ENCODE measurements around the gene KLRC1. TPM values are rescaled to one million over a fixed set of nuclear protein-coding genes. Genes with fewer than 3 reads are reported as not detected.

The KLRC1 gene
- total RNA-seq, 4 donors from 2014 or later = 1.3 to 3.3 (median 1.9) TPM; not detected in 1

GRCh38 chr12:10469701-10470100 is 16.5 kb upstream of the KLRC1 start:
- Histone ChIP-seq H3K4me1 (no peaks in the 10 kb centered on the region), H3K27ac (no peak overlapping the region), H3K4me3 (no peak overlapping the region), H3K36me3 (no peaks in the 10 kb centered on the region), H3K27me3 (no peaks in the 10 kb centered on the region), H3K9me3 (peaks cover 0 to 4% (median 0%) of the 10 kb centered on the region in 4 donors)
- no peak for DNase-seq
- TF ChIP-seq, protein P1, sequence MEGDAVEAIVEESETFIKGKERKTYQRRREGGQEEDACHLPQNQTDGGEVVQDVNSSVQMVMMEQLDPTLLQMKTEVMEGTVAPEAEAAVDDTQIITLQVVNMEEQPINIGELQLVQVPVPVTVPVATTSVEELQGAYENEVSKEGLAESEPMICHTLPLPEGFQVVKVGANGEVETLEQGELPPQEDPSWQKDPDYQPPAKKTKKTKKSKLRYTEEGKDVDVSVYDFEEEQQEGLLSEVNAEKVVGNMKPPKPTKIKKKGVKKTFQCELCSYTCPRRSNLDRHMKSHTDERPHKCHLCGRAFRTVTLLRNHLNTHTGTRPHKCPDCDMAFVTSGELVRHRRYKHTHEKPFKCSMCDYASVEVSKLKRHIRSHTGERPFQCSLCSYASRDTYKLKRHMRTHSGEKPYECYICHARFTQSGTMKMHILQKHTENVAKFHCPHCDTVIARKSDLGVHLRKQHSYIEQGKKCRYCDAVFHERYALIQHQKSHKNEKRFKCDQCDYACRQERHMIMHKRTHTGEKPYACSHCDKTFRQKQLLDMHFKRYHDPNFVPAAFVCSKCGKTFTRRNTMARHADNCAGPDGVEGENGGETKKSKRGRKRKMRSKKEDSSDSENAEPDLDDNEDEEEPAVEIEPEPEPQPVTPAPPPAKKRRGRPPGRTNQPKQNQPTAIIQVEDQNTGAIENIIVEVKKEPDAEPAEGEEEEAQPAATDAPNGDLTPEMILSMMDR (IDR thresholded peaks at IDR 0.05) = no peak
- TF ChIP-seq POLR2A (IDR thresholded peaks at IDR 0.05) = no peak

GRCh38 chr12:10466311-10466710 is 13.1 kb upstream of the KLRC1 start:
- no peak overlapping the region for H3K27ac ChIP-seq
- H3K27me3 ChIP-seq = no peaks in the 10 kb centered on the region
- no peak for DNase-seq
- no peaks in the 10 kb centered on the region for H3K4me1 ChIP-seq
- no peaks in the 10 kb centered on the region for H3K36me3 ChIP-seq
- no peak for TF ChIP-seq POLR2A (IDR thresholded peaks at IDR 0.05)
- TF ChIP-seq, protein P1 (IDR thresholded peaks at IDR 0.05) = no peak
- peaks cover 0 to 4% (median 0%) of the 10 kb centered on the region in 4 donors for H3K9me3 ChIP-seq
- no peak overlapping the region for H3K4me3 ChIP-seq

DNA sequence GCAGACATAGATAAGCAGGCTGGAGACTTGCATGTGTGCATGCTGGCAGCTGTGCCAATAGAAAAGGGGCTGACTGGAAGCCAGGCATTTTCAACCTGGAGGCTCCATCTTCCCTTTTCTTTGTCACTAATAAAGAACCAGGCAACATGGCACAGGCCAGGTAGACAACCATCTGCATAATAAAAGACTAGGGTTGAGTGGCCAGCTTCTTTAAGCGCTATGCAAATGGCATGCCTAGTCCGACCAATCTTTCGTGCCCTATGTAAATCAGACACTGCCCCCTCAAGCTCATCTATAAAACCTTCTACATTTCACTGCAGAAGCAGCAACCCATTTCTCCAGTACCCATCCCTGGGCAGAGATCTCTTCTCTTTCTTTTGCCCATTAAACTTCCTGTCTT is 4.6 kb upstream of the KLRC1 start:
- no peak overlapping the region for H3K4me3 ChIP-seq
- H3K27ac ChIP-seq = no peak overlapping the region
- H3K9me3 ChIP-seq = peaks cover 0 to 7% (median 2%) of the 10 kb centered on the region in 4 donors
- TF ChIP-seq POLR2A (IDR thresholded peaks at IDR 0.05) = no peak
- TF ChIP-seq, protein P1 (IDR thresholded peaks at IDR 0.05) = no peak
- no peaks in the 10 kb centered on the region for H3K4me1 ChIP-seq
- H3K27me3 ChIP-seq = no peaks in the 10 kb centered on the region
- no peak for DNase-seq
- H3K36me3 ChIP-seq = no peaks in the 10 kb centered on the region

DNA sequence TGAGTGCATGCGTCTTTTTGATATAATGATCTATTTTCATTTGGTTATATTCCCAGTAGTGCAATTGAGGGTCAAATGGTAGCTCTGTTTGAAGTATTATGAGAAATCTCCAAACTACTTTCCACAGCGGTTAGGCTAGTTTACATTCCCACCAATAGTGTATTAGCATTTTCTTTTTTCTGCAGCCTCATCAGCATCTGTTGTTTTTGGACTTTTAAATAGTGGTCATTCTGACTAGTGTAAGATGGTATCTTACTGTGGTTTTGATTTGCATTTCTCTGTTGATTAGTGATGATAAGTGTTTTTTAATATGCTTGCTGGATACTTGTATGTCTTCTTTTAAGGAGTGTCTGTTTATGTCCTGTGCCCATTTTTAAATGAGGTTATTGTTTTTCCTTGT is 3.7 kb upstream of the KLRC1 start:
- DNase-seq = no peak
- Histone ChIP-seq H3K27ac (no peak overlapping the region), H3K9me3 (peaks cover 0 to 7% (median 2%) of the 10 kb centered on the region in 4 donors), H3K4me3 (no peak overlapping the region), H3K4me1 (no peaks in the 10 kb centered on the region), H3K36me3 (no peaks in the 10 kb centered on the region), H3K27me3 (no peaks in the 10 kb centered on the region)
- TF ChIP-seq, protein P1 (IDR thresholded peaks at IDR 0.05) = no peak
- TF ChIP-seq POLR2A (IDR thresholded peaks at IDR 0.05) = no peak

GRCh38 chr12:10455766-10456165 is 2.6 kb upstream of the KLRC1 start:
- peaks cover 0 to 7% (median 2%) of the 10 kb centered on the region in 4 donors for H3K9me3 ChIP-seq
- no peak for TF ChIP-seq POLR2A (IDR thresholded peaks at IDR 0.05)
- TF ChIP-seq, protein P1 (IDR thresholded peaks at IDR 0.05) = no peak
- H3K36me3 ChIP-seq = no peaks in the 10 kb centered on the region
- no peak overlapping the region for H3K4me3 ChIP-seq
- DNase-seq = no peak
- no peaks in the 10 kb centered on the region for H3K27me3 ChIP-seq
- no peak overlapping the region for H3K27ac ChIP-seq
- H3K4me1 ChIP-seq = no peaks in the 10 kb centered on the region

GRCh38 chr12:10454531-10454930 is 1.4 kb upstream of the KLRC1 start:
- Histone ChIP-seq H3K4me1 (no peaks in the 10 kb centered on the region), H3K4me3 (no peak overlapping the region), H3K27me3 (no peaks in the 10 kb centered on the region), H3K27ac (no peak overlapping the region), H3K9me3 (peaks cover 0 to 7% (median 2%) of the 10 kb centered on the region in 4 donors), H3K36me3 (no peaks in the 10 kb centered on the region)
- no peak for DNase-seq
- TF ChIP-seq POLR2A (IDR thresholded peaks at IDR 0.05) = no peak
